GM23248 (cell line): Measurements from ENCODE around the gene SEC24D.

Experiments
- EZH2 ChIP-seq: fragments of 200-600 bp; sonication (generic); IDR thresholded peaks from 2 replicates; pipeline ENCODE4 v1.6.1; 2018; ENCODE audit warnings: antibody characterized with exemption, mild to moderate bottlenecking; ENCODE audit not compliant: insufficient read depth, poor library complexity, severe bottlenecking
- EZH2phosphoT487 ChIP-seq: fragments of 200-600 bp; sonication (generic); IDR thresholded peaks from 2 replicates; pipeline ENCODE4 v1.6.1; 2018; ENCODE audit warnings: antibody characterized with exemption, moderate library complexity, mild to moderate bottlenecking, low read depth; ENCODE audit not compliant: insufficient read depth

- TF ChIP-seq EZH2 (no peak), EZH2phosphoT487 (no peak)
Observed at GRCh38 chr4:118757761-118758251, 78.1 kb downstream of the SEC24D start.
